Measurements from ENCODE around the gene BIRC6.

Gene BIRC6

GRCh38 chr2:32668254-32668653 lies 311.4 kb downstream of the BIRC6 start:
- no peak for TF ChIP-seq ZC3H10 (CRISPR knock-in tag; IDR thresholded peaks at IDR 0.05)
- TF ChIP-seq ZNF8 (CRISPR knock-in tag; IDR thresholded peaks at IDR 0.05), result no peak
- TF ChIP-seq GLIS3 (CRISPR knock-in tag; IDR thresholded peaks at IDR 0.05), result no peak
- no peak for TF ChIP-seq RARB (CRISPR knock-in tag; IDR thresholded peaks at IDR 0.05)
- no peak for TF ChIP-seq BACH2 (CRISPR knock-in tag; IDR thresholded peaks at IDR 0.05; ENCODE audit: borderline replicate concordance)
- TF ChIP-seq PPARA (CRISPR knock-in tag; IDR thresholded peaks at IDR 0.05; ENCODE audit: borderline replicate concordance), result no peak
- TF ChIP-seq OSR1 (CRISPR knock-in tag; IDR thresholded peaks at IDR 0.05), result no peak
- no peak for TF ChIP-seq ZNF70 (CRISPR knock-in tag; IDR thresholded peaks at IDR 0.05)
- TF ChIP-seq ARNTL (CRISPR knock-in tag; IDR thresholded peaks at IDR 0.05; ENCODE audit: borderline replicate concordance, low read depth), result no peak
- no peak for TF ChIP-seq CREB5 (CRISPR knock-in tag; IDR thresholded peaks at IDR 0.05; ENCODE audit: low read depth)
- TF ChIP-seq SNAI2 (CRISPR knock-in tag; IDR thresholded peaks at IDR 0.05), result no peak
- TF ChIP-seq ISL1 (CRISPR knock-in tag; IDR thresholded peaks at IDR 0.05), result no peak
- TF ChIP-seq, protein P1, sequence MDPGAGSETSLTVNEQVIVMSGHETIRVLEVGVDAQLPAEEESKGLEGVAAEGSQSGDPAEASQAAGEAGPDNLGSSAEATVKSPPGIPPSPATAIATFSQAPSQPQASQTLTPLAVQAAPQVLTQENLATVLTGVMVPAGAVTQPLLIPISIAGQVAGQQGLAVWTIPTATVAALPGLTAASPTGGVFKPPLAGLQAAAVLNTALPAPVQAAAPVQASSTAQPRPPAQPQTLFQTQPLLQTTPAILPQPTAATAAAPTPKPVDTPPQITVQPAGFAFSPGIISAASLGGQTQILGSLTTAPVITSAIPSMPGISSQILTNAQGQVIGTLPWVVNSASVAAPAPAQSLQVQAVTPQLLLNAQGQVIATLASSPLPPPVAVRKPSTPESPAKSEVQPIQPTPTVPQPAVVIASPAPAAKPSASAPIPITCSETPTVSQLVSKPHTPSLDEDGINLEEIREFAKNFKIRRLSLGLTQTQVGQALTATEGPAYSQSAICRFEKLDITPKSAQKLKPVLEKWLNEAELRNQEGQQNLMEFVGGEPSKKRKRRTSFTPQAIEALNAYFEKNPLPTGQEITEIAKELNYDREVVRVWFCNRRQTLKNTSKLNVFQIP (CRISPR knock-in tag; IDR thresholded peaks at IDR 0.05; ENCODE audit: borderline replicate concordance, low read depth), result no peak
- TF ChIP-seq TCF4 (CRISPR knock-in tag; IDR thresholded peaks at IDR 0.05; ENCODE audit: borderline replicate concordance), result no peak
- no peak for TF ChIP-seq ZFP3 (CRISPR knock-in tag; IDR thresholded peaks at IDR 0.05)
- TF ChIP-seq, protein P2, sequence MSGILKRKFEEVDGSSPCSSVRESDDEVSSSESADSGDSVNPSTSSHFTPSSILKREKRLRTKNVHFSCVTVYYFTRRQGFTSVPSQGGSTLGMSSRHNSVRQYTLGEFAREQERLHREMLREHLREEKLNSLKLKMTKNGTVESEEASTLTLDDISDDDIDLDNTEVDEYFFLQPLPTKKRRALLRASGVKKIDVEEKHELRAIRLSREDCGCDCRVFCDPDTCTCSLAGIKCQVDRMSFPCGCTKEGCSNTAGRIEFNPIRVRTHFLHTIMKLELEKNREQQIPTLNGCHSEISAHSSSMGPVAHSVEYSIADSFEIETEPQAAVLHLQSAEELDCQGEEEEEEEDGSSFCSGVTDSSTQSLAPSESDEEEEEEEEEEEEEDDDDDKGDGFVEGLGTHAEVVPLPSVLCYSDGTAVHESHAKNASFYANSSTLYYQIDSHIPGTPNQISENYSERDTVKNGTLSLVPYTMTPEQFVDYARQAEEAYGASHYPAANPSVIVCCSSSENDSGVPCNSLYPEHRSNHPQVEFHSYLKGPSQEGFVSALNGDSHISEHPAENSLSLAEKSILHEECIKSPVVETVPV (CRISPR knock-in tag; IDR thresholded peaks at IDR 0.05), result no peak
- TF ChIP-seq ESRRG (CRISPR knock-in tag; IDR thresholded peaks at IDR 0.05), result no peak
- TF ChIP-seq, protein P3, sequence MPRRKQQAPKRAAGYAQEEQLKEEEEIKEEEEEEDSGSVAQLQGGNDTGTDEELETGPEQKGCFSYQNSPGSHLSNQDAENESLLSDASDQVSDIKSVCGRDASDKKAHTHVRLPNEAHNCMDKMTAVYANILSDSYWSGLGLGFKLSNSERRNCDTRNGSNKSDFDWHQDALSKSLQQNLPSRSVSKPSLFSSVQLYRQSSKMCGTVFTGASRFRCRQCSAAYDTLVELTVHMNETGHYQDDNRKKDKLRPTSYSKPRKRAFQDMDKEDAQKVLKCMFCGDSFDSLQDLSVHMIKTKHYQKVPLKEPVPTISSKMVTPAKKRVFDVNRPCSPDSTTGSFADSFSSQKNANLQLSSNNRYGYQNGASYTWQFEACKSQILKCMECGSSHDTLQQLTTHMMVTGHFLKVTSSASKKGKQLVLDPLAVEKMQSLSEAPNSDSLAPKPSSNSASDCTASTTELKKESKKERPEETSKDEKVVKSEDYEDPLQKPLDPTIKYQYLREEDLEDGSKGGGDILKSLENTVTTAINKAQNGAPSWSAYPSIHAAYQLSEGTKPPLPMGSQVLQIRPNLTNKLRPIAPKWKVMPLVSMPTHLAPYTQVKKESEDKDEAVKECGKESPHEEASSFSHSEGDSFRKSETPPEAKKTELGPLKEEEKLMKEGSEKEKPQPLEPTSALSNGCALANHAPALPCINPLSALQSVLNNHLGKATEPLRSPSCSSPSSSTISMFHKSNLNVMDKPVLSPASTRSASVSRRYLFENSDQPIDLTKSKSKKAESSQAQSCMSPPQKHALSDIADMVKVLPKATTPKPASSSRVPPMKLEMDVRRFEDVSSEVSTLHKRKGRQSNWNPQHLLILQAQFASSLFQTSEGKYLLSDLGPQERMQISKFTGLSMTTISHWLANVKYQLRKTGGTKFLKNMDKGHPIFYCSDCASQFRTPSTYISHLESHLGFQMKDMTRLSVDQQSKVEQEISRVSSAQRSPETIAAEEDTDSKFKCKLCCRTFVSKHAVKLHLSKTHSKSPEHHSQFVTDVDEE (CRISPR knock-in tag; IDR thresholded peaks at IDR 0.05), result no peak
- ATAC-seq, result no peak

All from SK-N-SH treated with all-trans-retinoic acid at 6 μM for 48 hours (cell line).